Fibroblast of skin of back (primary cell): Measurements from ENCODE around the gene CD300A. TPM values are rescaled to one million over a fixed set of nuclear protein-coding genes. Genes with fewer than 3 reads are reported as not detected.
A peak's percentile ranks its signal among the peaks of the same experiment; 100 is the strongest.

ENCODE experiments used
- DNase-seq: peaks from one replicate; pipeline ENCODE4 v3.0.0-alpha.2; 2013
- polyA plus RNA-seq, 2 experiments: library from polyadenylated mRNA; unstranded; fragments of 120-200 nt; gene quantifications; one replicate each; pipeline ENCODE4 v1.2.1, GENCODE V29; 2013; ENCODE audit not compliant: insufficient read length in 2 of 2

The CD300A gene
- polyA plus RNA-seq (2013, experiment 1 of 2; ENCODE audit: insufficient read length), result not detected
- not detected for polyA plus RNA-seq (2013, experiment 2 of 2; ENCODE audit: insufficient read length)

DNA sequence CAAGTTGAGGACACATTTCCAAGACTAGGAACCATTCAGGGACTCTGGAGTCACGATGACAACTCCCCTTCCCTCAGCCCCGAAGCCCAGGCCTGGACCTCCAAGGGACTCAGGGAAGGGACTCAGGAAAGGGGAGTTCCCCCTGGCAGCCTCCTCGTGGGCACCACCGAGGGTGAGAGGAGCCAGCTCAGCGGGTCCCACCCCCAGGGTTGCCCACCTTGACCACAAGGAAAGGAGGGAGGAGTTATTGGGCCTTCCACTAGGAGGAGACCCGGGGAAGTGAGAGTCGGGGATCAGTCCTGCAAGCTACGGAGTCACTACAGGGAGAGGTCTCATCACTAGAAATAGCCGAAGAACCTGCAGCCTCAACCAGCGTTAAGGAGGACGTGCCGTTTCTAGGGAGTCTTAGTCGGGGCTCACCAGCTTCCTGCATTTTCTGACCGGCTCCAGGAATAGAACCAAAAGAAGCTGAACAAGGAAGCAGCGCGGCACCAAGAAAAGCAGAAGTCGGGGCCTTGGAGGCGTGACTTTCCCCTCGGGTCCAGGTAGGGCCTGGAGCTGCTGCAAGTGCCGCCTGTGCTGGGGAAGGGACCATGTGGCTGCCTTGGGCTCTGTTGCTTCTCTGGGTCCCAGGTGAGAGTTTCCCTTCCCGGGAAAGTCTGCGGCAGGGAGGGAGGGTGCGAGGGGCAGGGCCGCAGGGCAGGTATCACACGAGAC, at the start of gene CD300A:
TSS of gene CD300A (plus strand) at position 524 of the 717 bp plus-strand sequence. CDS start at position 594, 70 bp downstream.
- DNase-seq, result no peak

DNA sequence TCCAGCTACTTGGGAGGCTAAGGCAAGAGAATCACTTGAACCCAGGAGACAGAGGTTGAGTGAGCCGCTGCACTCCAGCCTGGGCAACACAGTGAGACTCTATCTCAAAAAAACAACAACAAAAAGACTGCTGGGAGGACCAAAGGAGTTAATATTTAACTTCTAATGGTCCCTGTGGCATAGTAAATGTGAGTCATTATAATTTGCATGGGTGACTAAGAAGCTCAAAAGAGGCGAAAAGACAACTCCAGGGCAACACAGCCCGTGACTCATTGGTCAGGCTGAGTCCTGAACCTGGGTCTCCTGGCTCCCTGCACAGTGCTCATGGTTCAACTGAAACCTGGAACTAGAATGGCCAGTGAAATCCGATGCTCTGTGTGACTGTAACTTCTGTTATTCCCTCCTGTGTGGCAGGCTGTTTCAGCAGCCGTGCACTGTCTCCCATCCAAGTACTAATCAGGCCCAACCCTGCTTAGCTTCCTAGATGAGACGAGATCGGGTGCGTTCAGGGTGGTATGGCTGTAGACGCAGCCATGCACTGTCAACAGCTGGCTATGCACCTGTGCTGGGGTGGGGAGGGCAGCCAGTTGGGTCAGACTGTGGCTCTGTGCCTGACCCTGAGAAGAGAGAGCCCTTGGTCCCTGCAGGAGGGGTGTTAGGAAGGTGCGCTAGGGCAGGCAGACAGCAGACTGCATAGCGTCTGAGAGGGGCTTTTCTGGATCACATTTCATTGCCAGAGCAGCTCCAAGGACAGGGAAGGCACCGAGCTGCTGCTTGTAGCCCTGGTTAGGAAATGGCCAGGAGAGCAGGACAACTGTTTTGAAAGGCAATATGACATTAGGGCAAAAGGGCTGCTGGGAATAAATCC, 49.0 kb upstream of the CD300A start:
- DNase-seq, result peak; percentile 59

DNA sequence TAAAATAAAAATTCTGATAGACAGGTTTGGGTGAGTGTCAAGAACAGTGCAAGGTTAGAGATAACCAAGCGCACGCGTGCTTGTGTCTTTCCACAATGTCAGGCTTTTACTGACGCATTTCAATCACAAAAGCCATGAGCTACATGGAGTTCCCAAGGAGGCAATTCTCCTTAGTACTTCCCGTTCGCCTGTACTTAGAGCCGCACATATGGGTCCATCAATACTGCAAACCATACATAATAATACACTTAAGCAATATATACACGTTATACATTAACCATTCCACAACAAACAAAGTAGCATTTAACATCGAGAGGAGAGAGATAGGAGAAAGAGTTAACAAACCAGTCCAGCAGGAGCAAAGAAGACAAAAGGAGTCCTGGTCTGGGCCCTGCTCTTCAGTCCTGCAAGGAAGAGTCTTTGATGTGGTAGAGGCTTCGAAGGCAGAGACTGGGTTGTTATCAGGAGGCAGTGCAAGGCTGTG, 46.5 kb upstream of the CD300A start:
- no peak for DNase-seq

DNA sequence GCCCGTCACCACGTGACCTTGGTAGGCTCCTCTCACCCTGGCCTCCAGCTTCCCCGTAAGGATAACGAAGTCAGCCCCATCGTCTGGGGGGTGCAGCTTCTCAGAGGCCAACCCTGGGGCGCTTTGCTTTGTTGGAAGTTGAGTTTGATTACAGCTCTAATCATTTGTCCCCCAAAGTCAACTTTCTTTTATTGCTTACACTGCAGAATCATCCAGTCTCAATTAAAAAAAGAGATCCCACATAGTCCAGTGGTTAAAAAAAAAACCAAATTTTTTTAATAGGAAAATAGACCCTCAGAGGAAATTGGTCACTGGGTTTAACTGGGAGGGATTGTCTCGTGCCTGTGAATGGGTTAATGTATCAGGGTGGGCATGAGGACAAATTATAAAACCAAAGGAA, 42.3 kb upstream of the CD300A start:
- no peak for DNase-seq

DNA sequence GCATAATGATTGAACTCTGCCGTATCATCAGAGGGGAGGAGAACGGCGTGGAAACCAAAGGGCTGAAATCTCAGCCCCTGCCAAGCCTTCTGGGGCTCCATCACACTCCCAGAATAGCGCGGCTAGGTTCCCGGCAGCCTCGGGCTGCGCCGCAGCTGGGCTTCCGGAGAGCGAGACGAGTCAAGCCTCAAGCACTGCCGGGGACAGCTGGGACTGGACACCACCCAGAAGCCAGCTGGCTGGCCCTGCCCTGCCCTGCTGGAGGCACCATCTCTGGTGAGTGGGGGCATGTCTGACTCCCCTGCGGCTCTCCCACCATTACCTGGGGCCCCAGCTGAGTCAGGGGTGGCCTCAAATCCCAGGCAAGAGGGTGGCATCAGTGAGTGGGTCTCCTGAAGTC, 41.8 kb upstream of the CD300A start:
- DNase-seq, result no peak

DNA sequence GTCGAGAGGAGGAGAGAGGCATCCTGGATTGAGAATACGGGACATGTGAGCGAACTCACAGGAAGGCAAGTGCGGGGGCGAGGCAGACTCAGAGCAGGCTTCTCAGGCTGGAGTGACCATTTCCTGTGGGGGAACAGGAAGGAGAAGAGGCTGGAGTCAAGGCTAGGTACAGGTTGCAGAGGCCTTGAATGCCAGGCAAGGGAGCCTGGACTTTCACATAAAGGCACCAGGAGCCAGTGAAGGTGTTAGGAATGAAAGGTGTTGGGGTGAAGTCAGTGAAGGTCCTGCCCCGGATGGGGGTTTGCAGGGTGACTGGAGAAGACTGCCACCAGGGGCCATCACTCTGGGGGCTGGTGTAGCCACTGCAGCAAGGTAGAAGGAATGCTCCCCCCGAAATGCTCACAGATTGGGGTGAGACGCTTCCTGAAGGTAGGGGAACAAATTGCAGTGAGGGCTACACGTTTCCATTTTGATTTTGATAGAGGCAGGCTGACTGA, 39.8 kb upstream of the CD300A start:
- no peak for DNase-seq

DNA sequence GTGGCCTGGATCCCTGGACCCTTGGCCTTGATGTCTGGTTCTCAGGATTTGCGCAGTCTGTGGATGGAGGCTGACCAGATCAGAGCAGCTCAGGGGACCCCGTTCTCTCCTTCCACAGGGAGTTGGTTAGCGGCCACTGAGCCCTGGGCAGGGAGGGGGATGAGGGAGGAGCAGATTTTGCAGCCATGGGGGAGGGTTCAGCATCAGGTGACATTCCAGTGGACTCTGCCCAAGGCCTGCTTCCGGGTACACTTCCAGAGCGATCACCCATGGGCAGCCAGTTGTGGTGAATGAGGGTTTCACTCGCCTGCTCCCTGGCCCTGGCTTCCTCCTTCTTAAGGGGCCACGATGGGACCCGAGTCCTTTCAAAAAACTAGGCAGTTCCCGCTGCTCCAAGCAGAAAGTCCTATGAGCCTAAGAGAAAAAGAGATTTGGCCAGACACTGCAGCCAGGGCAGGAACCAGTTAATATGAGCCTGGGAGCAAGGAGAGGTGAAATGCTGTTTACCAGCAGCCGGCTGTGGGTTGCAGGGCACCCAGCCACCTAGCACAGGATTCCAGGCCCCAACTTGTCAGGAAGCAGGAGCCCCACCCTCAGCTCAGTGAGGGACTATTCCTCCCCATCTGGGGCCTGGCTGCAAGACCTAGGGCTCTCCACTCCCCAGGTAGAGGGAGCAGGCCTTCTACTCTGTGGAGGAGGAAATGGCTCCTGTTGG, 39.2 kb upstream of the CD300A start:
- no peak for DNase-seq

DNA sequence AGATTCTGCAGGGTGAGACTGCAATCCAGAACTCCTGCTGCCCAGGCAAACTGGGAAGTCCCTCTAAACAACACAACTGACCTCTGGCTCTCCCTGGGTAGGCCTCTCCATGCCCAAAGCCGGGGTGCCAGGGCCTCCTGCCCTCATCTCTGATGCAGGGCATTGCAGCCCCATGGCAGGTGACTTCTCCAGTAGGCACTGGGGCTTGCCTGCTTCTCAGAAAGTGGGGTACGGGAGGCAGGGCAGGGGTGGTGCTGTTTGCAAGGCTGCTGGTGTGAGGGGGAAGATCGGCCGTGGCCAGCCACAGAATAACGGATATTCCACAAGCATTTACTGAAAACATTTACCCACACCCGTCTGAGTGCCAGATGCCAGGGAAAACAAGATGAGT, 38.7 kb upstream of the CD300A start:
- DNase-seq, result no peak

DNA sequence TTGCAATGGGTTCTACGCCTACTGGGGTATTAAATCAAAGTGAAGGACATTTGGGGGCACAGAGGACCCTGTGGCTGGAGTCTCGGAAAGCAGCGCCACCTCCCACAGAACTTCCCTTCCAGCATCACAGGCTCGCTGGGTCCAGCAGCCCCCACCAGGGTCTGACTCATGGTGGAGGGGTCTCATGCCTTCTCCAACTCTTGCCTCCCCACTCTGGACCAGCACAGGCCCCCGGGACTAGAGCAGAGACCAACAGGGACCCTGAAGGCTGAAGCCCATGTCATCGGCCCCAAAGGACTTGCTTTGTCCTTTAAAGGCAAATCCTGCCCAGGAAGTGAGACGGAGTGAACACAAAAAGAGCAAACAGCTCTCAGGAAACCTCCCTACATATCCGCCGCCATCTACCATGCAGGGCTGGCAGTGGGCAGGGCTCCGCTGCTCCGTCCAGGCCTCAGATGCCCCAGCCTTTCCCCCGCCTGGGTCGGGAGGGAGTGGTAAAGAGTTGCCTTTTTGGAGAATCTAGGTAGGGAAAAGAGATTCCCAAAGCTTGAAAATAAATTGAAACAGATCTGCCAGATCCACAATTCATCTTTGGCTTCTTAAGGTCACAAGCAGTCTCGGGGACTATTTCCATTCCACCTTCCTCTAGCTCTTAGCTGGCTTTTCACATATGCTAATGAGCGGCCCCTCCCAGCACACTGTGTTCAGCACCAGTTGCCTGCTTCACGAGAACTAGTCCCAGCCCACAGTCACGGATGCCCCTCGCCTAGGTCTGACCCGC, 36.6 kb upstream of the CD300A start:
- DNase-seq, result no peak

DNA sequence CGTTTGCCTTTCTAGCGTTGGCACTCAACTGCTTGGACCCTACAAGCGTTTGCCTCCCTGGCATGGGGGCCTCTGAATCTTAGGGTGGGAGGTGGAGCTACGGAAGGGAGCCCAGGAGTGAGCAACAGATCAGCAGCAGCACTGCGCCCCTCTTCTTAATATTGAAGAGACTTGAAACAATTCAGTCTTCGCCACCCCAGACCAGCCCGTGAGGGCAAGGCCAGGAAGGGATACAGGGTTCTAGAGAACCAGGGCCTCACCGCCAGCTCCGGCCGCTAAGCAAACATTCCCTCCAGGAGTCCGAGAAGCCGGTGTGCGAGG, 36.1 kb upstream of the CD300A start:
- no peak for DNase-seq

DNA sequence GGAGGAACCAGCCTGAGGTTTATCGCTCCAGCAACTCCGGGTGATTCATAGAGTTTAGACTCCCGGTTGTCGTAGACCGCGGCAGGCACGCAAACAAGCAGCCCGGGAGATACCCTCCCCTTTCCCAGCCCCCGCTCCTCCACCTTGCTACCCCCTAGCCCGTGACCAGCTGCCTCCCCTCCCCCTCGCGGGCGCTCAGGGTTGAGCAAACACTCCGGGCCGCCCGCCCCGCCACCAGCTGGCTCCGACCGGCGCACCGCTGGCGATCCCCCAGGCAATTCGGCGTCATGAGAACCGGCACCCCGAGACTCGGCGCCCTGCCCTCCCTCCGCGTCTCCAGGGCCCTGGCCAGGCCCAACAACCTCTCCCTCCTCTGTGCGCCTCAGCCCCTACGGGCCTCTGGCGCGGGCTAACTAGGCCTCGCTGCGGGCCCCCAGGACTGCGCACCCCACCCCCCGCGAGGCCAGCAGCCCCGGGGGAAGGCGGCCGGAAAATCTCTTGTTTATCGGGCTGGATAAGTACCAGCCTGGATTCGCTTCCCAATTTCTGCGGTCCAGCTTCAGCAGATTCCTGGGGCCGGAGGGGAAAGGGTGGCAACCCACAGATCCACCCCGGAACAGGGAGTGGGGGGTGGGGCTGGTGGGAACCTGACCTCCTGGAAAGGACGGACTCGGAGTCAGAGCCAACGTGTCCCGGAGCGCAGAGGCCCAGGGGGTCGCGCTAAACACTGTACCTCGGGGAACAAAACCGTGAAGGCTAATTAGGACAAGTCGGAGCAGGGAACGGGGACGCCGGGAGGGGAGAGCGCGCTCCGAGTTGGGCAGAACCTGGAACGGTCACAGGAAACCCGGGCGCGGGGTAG, 35.5 kb upstream of the CD300A start:
- peak; percentile 62 for DNase-seq

DNA sequence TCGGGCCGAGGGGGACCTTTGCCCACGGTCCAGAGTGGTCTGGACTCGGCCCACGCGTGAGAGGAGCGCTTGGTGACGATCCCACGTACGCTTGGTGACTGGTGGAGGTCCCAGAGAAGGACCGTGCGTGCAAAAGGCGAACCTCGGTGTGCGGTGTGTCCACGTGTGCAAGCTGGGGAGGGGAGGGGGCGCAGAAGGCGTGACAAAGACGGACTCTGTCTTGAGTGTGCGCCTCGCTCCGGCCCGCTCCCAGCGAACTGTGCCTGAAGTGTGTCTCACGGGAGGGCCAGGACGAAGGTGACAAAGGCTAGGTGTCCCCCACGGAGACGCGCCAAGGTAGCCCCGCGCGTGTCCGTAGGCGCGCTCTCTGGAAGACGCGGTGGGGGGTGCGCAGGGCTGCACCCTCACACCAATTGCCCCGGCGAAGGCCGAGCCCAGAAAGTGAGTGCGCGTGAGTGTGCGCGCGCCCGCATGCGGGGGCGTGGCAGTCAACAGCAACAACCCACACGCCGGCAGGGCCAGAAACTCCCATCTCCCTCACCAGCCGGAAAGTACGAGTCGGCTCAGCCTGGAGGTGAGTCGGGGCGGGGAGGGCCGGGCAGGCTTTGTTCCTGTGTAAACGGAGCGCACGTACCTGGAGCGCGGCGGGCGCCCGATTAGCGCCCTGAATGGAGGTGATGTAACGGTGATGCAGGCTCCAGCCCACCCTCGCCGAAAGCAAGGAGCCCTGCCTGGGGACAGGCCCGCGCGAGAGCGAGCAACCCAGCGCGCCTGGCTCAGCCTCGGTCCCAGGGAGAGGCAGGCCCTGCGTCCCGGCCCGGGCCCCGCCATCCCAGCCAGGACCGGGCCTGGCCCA, 34.6 kb upstream of the CD300A start, which contains the start of gene GPRC5C:
TSS of gene GPRC5C (plus strand) at position 521 of the 856 bp plus-strand sequence. CDS start 7,689 bp downstream, outside the sequence.
- DNase-seq, result no peak

DNA sequence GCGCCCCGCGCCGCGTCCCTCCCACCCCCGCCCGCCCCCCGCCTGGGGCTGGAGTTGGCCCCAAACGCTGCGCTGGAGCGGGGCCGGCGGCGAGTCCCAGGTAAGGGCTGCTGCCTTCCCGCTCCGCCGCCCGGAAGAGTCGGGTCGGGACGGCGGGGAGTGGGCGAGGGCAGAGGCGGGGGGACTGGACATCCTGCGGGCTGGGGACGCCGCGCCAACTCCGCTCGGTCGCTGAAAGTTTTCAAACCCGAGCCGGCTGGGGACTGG, 34.1 kb upstream of the CD300A start:
- DNase-seq, result no peak

DNA sequence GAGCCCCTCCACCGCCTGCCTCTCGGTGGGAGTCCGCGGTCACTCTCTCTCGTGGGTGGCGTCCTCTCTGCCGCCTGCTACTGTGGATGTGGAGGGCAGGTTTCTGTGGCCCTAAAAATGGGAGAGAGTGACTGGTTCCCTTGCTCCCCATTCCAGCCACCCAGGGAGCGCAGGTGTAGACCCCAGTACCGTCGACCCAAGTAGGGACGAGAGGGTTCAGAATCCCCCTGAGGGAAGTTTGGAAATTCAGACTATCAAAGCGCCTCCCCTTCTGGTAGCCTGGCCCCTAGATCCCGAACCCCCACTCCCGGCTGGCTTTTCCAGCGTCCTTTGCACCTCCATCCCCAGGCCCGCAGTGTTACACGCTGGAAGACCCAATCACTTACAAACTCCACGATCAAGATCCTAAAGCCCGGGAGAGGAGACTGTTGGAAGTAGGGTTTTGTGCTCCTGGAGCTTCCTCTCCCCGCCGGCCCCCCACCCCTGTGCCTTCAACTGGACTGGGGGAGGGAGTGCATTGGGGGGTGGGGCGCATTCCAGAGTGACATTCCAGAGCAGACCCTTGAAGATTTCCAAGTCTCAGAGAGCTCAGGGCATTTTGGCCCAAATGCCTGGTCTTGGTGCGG, 33.6 kb upstream of the CD300A start:
- DNase-seq, result no peak

DNA sequence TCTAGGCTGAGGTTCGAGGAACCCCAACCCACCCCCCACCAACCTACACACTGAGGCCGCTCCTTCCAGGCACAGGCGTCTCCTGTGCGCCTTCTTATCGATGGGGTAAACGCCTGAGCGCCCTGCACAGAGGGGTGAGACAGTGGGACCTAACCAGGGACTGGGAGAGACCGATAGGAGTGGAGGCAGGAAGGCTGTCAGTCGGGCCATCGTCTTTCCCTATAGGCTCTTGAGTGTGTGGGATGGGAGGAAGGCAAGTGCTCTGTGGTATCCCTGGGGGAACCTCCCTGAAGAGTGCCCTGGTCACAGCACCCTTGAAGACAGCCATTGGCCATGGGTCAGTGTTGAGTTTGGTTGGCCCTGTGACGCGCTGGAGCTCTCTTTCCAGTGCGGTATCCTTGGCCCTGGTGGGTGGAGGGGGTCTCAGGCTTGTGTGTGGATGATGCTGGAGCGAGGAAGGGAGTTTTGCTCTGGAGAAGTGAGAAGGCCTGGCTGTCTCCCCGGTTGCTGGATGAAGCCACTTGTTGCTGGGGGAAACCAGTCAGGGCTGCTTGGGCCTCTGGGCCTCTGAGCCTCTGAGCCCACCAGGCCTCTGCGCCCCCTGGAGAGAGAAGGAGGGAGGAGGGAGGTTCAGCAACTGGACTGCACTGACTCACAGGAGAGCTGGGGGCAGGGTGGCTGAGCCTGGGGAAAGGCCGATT, 32.9 kb upstream of the CD300A start:
- DNase-seq, result no peak

DNA sequence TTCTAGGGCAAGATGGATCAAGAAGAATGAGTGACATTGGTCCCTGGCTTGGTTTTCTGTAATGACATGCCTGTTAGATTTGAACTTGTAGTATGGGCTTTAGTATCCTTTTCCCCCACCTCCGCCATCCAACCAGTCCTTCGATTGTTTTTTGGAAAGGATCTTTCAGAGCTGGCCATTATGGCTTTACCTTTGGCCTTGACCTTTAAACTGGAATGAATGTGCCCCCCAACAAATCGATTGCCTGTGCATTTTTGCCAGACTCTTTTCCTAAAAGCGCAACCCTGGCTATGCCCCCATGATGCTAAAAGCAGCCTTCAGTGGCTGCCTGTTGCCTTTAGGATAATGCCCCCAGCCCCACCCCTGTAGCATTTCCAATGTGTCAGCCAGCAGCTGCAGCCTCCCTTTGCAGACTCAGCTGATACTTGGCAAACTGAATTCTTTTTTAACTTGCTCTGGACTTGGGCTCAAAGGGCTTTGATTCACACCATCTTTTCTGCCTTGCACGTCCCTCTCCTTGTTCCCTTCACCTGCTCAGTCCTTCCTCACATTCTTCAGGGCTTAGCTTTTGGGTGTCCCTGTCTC, 30.6 kb upstream of the CD300A start:
- no peak for DNase-seq

DNA sequence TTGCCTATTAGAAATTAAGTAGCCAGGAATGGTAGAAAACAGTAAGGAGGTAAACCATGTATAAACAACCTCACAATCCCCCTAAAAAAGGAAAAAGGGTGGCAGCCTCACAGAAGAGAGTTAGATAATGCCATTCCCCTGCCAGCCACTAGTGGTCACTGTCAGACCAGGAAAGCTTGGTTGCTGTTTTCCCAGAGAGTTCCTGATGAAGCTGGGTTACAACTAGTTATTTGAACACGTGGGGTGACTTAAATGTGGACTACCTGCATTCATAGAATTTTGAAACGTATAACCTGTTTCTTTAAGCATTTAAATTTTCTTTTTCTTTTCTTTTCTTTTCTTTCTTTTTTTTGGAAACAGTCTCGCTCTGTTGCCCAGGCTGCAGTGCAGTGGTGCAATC, 28.7 kb upstream of the CD300A start:
- DNase-seq, result no peak

DNA sequence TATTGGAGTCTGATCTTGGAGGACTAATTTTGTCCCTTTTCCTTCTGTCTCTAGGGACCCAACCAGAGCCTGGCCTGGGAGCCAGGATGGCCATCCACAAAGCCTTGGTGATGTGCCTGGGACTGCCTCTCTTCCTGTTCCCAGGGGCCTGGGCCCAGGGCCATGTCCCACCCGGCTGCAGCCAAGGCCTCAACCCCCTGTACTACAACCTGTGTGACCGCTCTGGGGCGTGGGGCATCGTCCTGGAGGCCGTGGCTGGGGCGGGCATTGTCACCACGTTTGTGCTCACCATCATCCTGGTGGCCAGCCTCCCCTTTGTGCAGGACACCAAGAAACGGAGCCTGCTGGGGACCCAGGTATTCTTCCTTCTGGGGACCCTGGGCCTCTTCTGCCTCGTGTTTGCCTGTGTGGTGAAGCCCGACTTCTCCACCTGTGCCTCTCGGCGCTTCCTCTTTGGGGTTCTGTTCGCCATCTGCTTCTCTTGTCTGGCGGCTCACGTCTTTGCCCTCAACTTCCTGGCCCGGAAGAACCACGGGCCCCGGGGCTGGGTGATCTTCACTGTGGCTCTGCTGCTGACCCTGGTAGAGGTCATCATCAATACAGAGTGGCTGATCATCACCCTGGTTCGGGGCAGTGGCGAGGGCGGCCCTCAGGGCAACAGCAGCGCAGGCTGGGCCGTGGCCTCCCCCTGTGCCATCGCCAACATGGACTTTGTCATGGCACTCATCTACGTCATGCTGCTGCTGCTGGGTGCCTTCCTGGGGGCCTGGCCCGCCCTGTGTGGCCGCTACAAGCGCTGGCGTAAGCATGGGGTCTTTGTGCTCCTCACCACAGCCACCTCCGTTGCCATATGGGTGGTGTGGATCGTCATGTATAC, 26.5 kb upstream of the CD300A start:
- DNase-seq, result no peak
